GM20000 (cell line): Measurements from ENCODE around the gene SCTR.

Source experiments
- DNase-seq: peaks from one replicate; pipeline ENCODE4 v3.0.0; 2012; ENCODE audit warnings: low spot score
- CTCF ChIP-seq: IDR thresholded peaks from 2 replicates; pipeline ENCODE4 v1.5.1; 2012; ENCODE audit warnings: mild to moderate bottlenecking, control low read depth; ENCODE audit errors: extremely low read depth, missing control alignments

SCTR gene

GRCh38 chr2:119494163-119494790 lies 30.0 kb downstream of the SCTR start:
- no peak for DNase-seq
- TF ChIP-seq CTCF: no peak

GRCh38 chr2:119491776-119492525 lies 32.3 kb downstream of the SCTR start:
- TF ChIP-seq CTCF: no peak
- DNase-seq: no peak

- TF ChIP-seq CTCF: no peak
- DNase-seq: no peak
Observed at GRCh38 chr2:119490653-119491195, 33.6 kb downstream of the SCTR start.

DNA sequence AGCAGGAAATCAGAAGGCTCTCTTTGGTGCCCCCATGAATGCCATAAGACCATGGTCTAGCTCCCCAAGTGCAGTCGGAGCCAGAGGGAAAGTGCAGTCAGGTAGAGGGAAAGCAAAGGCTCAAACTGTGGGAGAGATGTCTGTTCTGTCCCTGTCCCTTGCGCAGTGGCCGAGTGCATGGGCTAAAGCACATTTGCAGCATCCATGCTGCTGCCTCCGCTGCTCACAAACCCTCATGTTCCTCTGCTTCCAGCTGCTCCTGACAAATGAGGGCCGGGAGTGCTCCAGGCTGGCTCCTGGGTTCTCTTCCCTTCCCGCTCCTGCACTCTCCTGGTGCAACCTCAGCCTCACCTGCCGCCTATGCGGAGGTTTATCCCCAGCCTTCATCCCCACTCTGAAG lies 34.2 kb downstream of the SCTR start:
- DNase-seq: no peak
- TF ChIP-seq CTCF: no peak

GRCh38 chr2:119489232-119489952 lies 34.9 kb downstream of the SCTR start:
- DNase-seq: no peak
- no peak for TF ChIP-seq CTCF

DNA sequence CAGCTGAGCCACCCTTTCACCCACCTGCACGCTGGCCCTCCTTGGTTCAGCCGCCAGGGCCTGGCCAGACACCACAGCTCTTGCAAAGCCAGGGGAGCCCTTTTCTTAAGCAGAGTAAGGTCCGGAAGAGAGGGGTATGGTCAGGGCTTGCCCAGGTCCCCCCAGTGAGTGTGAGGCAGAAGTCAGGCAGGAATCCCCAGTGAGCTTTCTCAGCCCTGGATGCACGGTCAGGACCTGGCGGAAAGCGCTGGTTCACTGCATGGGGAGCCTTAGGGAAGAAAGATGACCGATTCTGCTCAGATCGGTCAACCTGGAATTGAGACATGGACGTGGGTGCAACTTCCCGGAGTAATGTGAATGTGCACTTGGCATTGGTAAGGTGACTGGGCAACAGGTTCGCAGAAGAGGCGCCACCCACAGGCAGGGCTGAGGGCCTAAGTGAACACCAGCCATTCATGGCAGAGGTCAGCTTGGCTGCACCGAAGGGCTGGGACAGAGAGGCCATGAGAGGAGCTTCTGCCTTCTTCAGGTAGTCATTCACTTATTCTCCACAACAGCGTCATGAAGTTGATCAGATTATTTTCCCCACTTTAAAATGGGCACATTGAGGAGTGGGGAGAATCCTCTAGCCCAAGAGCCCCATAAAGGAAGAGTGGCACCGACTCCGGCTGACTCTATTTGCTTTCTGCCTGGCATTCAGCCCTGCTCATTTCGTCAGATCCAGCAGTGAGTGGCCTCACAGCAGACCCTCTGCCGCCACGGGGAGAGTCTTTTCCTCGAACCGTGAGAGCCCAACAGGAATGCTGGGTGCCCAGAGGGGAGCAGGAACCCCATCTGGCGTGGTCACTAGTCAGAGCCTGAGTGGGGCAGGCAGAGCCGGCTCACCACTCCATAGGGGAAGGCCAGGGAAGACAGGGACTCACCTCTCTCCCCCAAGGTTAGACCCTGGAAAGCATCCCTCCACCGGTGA lies 35.8 kb downstream of the SCTR start:
- TF ChIP-seq CTCF: no peak
- DNase-seq: no peak
